Smooth muscle cell (in vitro differentiated cells): ENCODE measurements around the gene LPAR6. TPM values are rescaled to one million over a fixed set of nuclear protein-coding genes. Genes with fewer than 3 reads are reported as not detected.

Source experiments
- DNase-seq: peaks from one replicate; lab custom pipeline; 2025; ENCODE audit not compliant: unreplicated experiment; lab: John Stamatoyannopoulos, UW
- H2AFZ ChIP-seq: fragments of 200-600 bp; sonication (generic); 2 replicates; pipeline ENCODE4 v1.6.0; 2016; ENCODE audit warnings: antibody characterized with exemption, low read depth, mild to moderate bottlenecking
- H3F3A ChIP-seq: fragments of 200-600 bp; sonication (generic); 2 replicates; pipeline ENCODE4 v1.6.0; 2017; ENCODE audit warnings: antibody characterized with exemption, low read depth
- H3K27ac ChIP-seq: fragments of 200-600 bp; sonication (generic); 2 replicates; pipeline ENCODE4 v1.5.1; 2016; ENCODE audit warnings: low read depth, mild to moderate bottlenecking
- H3K27me3 ChIP-seq: fragments of 200-600 bp; sonication (generic); 2 replicates; pipeline ENCODE4 v1.6.1; 2016; ENCODE audit warnings: low read depth, mild to moderate bottlenecking
- H3K36me3 ChIP-seq: fragments of 200-600 bp; sonication (generic); 2 replicates; pipeline ENCODE4 v1.5.1; 2016; ENCODE audit warnings: low read depth
- H3K4me1 ChIP-seq: fragments of 200-600 bp; sonication (generic); 2 replicates; pipeline ENCODE4 v1.5.1; 2016; ENCODE audit warnings: low read depth
- H3K4me2 ChIP-seq: fragments of 200-600 bp; sonication (generic); 2 replicates; pipeline ENCODE4 v1.6.0; 2016; ENCODE audit warnings: mild to moderate bottlenecking
- H3K4me3 ChIP-seq: fragments of 200-600 bp; sonication (generic); 2 replicates; pipeline ENCODE4 v1.5.1; 2016; ENCODE audit warnings: mild to moderate bottlenecking
- H3K79me2 ChIP-seq: fragments of 200-600 bp; sonication (generic); 2 replicates; pipeline ENCODE4 v1.6.0; 2016; ENCODE audit warnings: low read depth, mild to moderate bottlenecking
- H3K9ac ChIP-seq: fragments of 200-600 bp; sonication (generic); 2 replicates; pipeline ENCODE4 v1.6.0; 2016; ENCODE audit warnings: low read depth
- H3K9me3 ChIP-seq: fragments of 200-600 bp; sonication (generic); replicated peaks from 2 replicates; pipeline ENCODE4 v1.5.1; 2016; ENCODE audit warnings: low read depth
- H4K20me1 ChIP-seq: fragments of 200-600 bp; sonication (generic); 2 replicates; pipeline ENCODE4 v1.6.0; 2016; ENCODE audit warnings: low read depth
- CTCF ChIP-seq: fragments of 200-600 bp; sonication (generic); IDR thresholded peaks from 2 replicates; pipeline ENCODE4 v1.5.1; 2017; ENCODE audit warnings: borderline replicate concordance, mild to moderate bottlenecking, antibody characterized with exemption; ENCODE audit not compliant: insufficient read depth, poor library complexity, severe bottlenecking
- WGBS: methylation state at CpG from one replicate; pipeline ENCODE4 v1.1.7; 2016; ENCODE audit warnings: low lambda C conversion rate; 5-methylcytosine and 5-hydroxymethylcytosine counted together
- polyA plus RNA-seq: library from polyadenylated mRNA; unstranded; fragments of >200 nt; fragmentation: Nextera tagmentation; extraction: Ambion mirVana; gene quantifications from 2 replicates; pipeline ENCODE4 v1.2.1, GENCODE V29; 2016
- total RNA-seq: library from RNA; depleted of rRNA; stranded (reverse); fragments of >200 nt; gene quantifications from 2 replicates; pipeline ENCODE4 v1.2.3, GENCODE V29; 2014

LPAR6 gene
- total and polyA plus RNA-seq, 2 experiments from 2014 or later: 5.4 to 14.2 TPM

- H3K27ac ChIP-seq: no peak overlapping the region
- no peak overlapping the region for H3K9ac ChIP-seq
- no peaks in the 10 kb centered on the region for H3K79me2 ChIP-seq
- peaks cover 4% of the 10 kb centered on the region for H3K4me1 ChIP-seq
- no peaks in the 10 kb centered on the region for H3K9me3 ChIP-seq
- H3F3A ChIP-seq: no peaks in the 10 kb centered on the region
- H3K4me3 ChIP-seq: no peak overlapping the region
- TF ChIP-seq CTCF: no peak
- 92% methylated on average over 2 of the region's 2 CpGs for WGBS
- no peaks in the 10 kb centered on the region for H3K27me3 ChIP-seq
- H2AFZ ChIP-seq: no peak overlapping the region
- no peaks in the 10 kb centered on the region for H4K20me1 ChIP-seq
- H3K36me3 ChIP-seq: no peaks in the 10 kb centered on the region
- no peak overlapping the region for H3K4me2 ChIP-seq
- DNase-seq: no peak
Measured at GRCh38 chr13:48403151-48403631, 9.7 kb downstream of the LPAR6 start.

GRCh38 chr13:48402325-48402932, 10.5 kb downstream of the LPAR6 start:
- 84% methylated on average over 2 of the region's 2 CpGs for WGBS
- no peaks in the 10 kb centered on the region for H4K20me1 ChIP-seq

GRCh38 chr13:48401480-48401879, 11.4 kb downstream of the LPAR6 start:
- Histone ChIP-seq H3K9ac (no peak overlapping the region), H4K20me1 (no peaks in the 10 kb centered on the region), H3K4me3 (no peak overlapping the region), H2AFZ (no peak overlapping the region), H3K27me3 (no peaks in the 10 kb centered on the region), H3K79me2 (no peaks in the 10 kb centered on the region), H3K9me3 (no peaks in the 10 kb centered on the region), H3F3A (no peaks in the 10 kb centered on the region), H3K36me3 (no peaks in the 10 kb centered on the region), H3K4me2 (peak overlapping the region; percentile 17), H3K4me1 (peaks cover 4% of the 10 kb centered on the region), H3K27ac (peak overlapping the region; percentile 82)
- TF ChIP-seq CTCF: no peak
- DNase-seq: no peak
- 44% methylated on average over 2 of the region's 2 CpGs for WGBS

More at GRCh38 chr13:48402325-48402932, 10.5 kb downstream of the LPAR6 start:
- no peak for DNase-seq
- no peak for TF ChIP-seq CTCF
- H2AFZ ChIP-seq: no peak overlapping the region
- no peaks in the 10 kb centered on the region for H3K36me3 ChIP-seq
- H3K4me2 ChIP-seq: no peak overlapping the region
- no peak overlapping the region for H3K27ac ChIP-seq
- H3K79me2 ChIP-seq: no peaks in the 10 kb centered on the region
- H3K27me3 ChIP-seq: no peaks in the 10 kb centered on the region
- no peak overlapping the region for H3K4me3 ChIP-seq
- H3K9ac ChIP-seq: no peak overlapping the region
- no peaks in the 10 kb centered on the region for H3K9me3 ChIP-seq
- H3K4me1 ChIP-seq: peaks cover 4% of the 10 kb centered on the region
- no peaks in the 10 kb centered on the region for H3F3A ChIP-seq

GRCh38 chr13:48400850-48401291, 12.0 kb downstream of the LPAR6 start:
- H3K27ac ChIP-seq: peak overlapping the region; percentile 82
- DNase-seq: no peak
- H3F3A ChIP-seq: no peaks in the 10 kb centered on the region
- no peak overlapping the region for H2AFZ ChIP-seq
- no peaks in the 10 kb centered on the region for H4K20me1 ChIP-seq
- H3K4me2 ChIP-seq: peak overlapping the region; percentile 17
- no peaks in the 10 kb centered on the region for H3K27me3 ChIP-seq
- H3K79me2 ChIP-seq: no peaks in the 10 kb centered on the region
- peaks cover 4% of the 10 kb centered on the region for H3K4me1 ChIP-seq
- peak overlapping the region; percentile 62 for H3K9ac ChIP-seq
- WGBS: 60% methylated on average over 1 of the region's 1 CpG
- H3K36me3 ChIP-seq: no peaks in the 10 kb centered on the region
- TF ChIP-seq CTCF: no peak
- no peak overlapping the region for H3K4me3 ChIP-seq
- H3K9me3 ChIP-seq: no peaks in the 10 kb centered on the region
